Calu3 (cell line): ENCODE measurements around the gene EIPR1. TPM values are rescaled to one million over a fixed set of nuclear protein-coding genes. Genes with fewer than 3 reads are reported as not detected.

Experiments used
- BruUV-seq: library from RNA; stranded (reverse); fragments of 400-500 nt; replicated peaks from 2 replicates; lab custom pipeline; 2021; lab: Mats Ljungman, UMichigan
- CTCF ChIA-PET: fragments of 300-600 bp; sonication (Branson Sonifier 250); formaldehyde crosslinking; loops from one replicate; lab custom pipeline; 2022; ENCODE audit warnings: antibody characterized with exemption; lab: Charles Lee
- DNase-seq: peaks from one replicate; pipeline ENCODE4 v3.0.0; 2022
- H3K27ac Mint-ChIP-seq: one replicate; pipeline ENCODE4 v1.8.0; 2022; ENCODE audit warnings: mixed read lengths; ENCODE audit not compliant: unreplicated experiment
- H3K27me3 Mint-ChIP-seq: one replicate; pipeline ENCODE4 v1.8.0; 2022; ENCODE audit warnings: mixed read lengths; ENCODE audit not compliant: unreplicated experiment
- H3K36me3 Mint-ChIP-seq: one replicate; pipeline ENCODE4 v1.8.0; 2022; ENCODE audit warnings: mild to moderate bottlenecking, moderate library complexity, mixed read lengths; ENCODE audit not compliant: insufficient read depth, unreplicated experiment
- H3K4me1 Mint-ChIP-seq: one replicate; pipeline ENCODE4 v1.8.0; 2022; ENCODE audit warnings: mild to moderate bottlenecking, low read depth, mixed read lengths; ENCODE audit not compliant: unreplicated experiment
- H3K4me3 Mint-ChIP-seq: one replicate; pipeline ENCODE4 v1.8.0; 2022; ENCODE audit warnings: mild to moderate bottlenecking, low read depth, moderate library complexity, mixed read lengths; ENCODE audit not compliant: unreplicated experiment
- H3K9me3 Mint-ChIP-seq: one replicate; pipeline ENCODE4 v1.8.0; 2022; ENCODE audit warnings: low read depth, mixed read lengths; ENCODE audit not compliant: unreplicated experiment
- CTCF ChIP-seq: fragments of 200-600 bp; IDR thresholded peaks from one replicate; pipeline ENCODE4 v1.8.0; 2022; ENCODE audit warnings: antibody characterized with exemption; ENCODE audit not compliant: unreplicated experiment
- intact Hi-C: fragments of 100-400 bp; cut with micrococcal nuclease; formaldehyde crosslinking; loops from one replicate; pipeline ENCODE4 v1.10.0; 2022; ENCODE audit not compliant: unreplicated experiment
- total RNA-seq: library from RNA; stranded (reverse); gene quantifications from 2 replicates; pipeline ENCODE4 v1.2.3, GENCODE V29; 2022

EIPR1 gene
- total RNA-seq, 1 experiment from 2014 or later: 31.7 TPM

DNA sequence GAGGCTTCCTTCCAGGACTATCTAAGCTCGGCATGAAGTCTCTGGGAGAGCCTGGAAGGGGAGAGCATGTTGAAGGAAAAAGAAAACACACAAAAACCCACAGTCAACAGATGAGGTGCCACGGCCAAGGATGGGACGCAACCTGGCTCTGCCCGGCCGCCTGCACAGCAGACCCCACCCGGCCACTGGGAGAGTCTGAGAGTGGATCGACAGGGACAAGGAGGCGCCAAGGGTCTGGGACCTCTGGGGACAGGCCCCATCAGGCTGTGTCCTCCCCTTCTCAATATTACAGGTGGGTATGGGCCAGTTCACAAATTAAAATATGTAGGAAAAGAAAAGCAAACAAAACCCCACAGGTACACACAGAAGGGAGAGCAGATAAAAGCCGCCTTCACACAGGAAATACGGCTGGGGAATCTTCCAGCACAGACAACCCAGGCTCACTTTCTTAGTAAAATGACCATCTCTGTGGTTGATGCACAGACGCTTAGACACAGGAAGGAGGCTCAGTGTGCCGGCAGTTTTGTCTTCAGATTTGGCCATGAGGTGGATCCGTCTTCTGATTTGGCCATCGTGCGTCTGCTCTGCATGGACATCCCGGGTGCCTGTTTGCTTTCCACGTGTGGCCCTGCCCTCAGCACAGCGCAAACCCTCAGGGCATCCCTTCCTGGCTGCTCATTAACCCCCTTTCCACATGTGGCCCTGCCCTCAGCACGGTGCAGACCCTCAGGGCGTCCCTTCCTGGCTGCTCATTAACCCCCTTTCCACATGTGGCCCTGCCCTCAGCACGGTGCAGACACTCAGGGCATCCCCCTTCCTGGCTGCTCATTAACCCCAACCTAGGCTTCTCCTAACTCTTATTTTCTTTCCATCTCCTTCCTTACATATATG, 138.4 kb downstream of the EIPR1 start:
- no peak for DNase-seq
- no TSS peak for BruUV-seq
- H3K4me1 Mint-ChIP-seq: no peaks in the 10 kb centered on the region
- CTCF ChIA-PET: no interaction called here
- peaks cover 10% of the 10 kb centered on the region for H3K36me3 Mint-ChIP-seq
- TF ChIP-seq CTCF: no peak
- intact Hi-C loops: no loop called here
- peaks cover 4% of the 10 kb centered on the region for H3K9me3 Mint-ChIP-seq
- no peaks in the 10 kb centered on the region for H3K27me3 Mint-ChIP-seq
- no peak overlapping the region for H3K4me3 Mint-ChIP-seq
- H3K27ac Mint-ChIP-seq: no peak overlapping the region

DNA sequence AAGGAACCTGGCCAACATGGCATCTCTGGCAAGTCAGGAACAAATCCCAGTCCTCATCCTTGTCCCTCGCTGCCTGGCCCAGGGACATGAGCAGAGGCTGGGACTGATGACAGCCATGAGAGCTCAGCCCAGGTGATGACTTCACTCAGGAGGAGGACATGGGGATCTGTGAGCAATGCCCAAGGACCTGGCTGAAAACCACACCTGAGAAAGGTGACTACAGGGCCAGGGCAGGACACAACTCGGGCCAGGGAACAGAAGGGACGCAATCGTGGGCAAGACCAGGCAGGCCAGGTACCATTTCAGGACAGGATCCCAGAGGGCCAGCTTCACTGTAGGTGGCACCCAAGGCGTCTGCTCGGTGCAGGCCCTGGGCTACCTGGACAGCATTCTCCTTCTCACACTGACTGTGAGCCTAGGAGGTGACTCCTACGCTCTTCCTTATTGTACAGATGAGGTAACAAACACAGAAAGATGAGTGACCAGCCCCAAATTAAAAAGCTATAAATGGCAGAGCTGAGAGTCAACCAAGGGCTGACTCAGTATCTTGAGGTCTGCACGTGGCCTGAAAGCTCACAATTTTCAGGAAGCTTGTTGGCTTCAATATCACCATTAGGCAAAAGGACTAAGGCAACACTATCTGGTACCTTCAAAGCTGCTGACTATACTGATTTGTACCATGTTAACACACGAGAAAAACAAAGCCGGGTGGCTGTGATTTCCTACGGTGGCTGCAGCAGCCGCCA, 141.1 kb downstream of the EIPR1 start:
- H3K27me3 Mint-ChIP-seq: no peaks in the 10 kb centered on the region
- no peak for TF ChIP-seq CTCF
- CTCF ChIA-PET: no interaction called here

GRCh38 chr2:3233877-3234276, 143.7 kb downstream of the EIPR1 start:
- BruUV-seq: no TSS peak
- Mint-ChIP-seq H3K9me3 (peaks cover 7% of the 10 kb centered on the region), H3K4me3 (no peak overlapping the region)

More for the DNA sequence above, 141.1 kb downstream of the EIPR1 start:
- no peak for DNase-seq
- BruUV-seq: no TSS peak
- Mint-ChIP-seq H3K36me3 (peaks cover 10% of the 10 kb centered on the region), H3K4me3 (no peak overlapping the region), H3K27ac (no peak overlapping the region), H3K9me3 (peaks cover 4% of the 10 kb centered on the region), H3K4me1 (no peaks in the 10 kb centered on the region)
- intact Hi-C loops: no loop called here

DNA sequence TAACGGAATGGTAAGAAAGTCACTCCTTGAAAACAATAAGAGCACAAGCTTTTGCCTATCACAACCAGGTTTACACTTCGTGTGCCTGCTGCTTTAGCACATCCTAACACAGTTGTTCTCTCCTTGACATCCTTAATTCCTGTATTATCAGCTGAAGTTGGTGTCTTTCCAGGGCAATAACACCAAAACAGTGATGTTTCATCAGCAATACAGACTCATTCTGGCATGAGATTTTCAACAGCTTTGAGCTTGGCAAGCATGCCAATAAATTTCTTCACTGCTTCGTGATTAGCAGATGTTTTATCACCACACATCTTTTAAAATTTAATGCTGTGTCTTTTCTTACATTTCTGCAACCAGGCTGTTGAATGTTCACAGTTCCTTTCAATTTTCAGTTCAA, 148.4 kb downstream of the EIPR1 start:
- Mint-ChIP-seq H3K9me3 (peaks cover 12% of the 10 kb centered on the region), H3K36me3 (peaks cover 5% of the 10 kb centered on the region), H3K4me3 (no peak overlapping the region), H3K27me3 (no peaks in the 10 kb centered on the region), H3K4me1 (no peaks in the 10 kb centered on the region), H3K27ac (no peak overlapping the region)
- no peak for DNase-seq
- TF ChIP-seq CTCF: no peak
- CTCF ChIA-PET: no interaction called here
- intact Hi-C loops: no loop called here
- BruUV-seq: no TSS peak

More at GRCh38 chr2:3233877-3234276, 143.7 kb downstream of the EIPR1 start:
- CTCF ChIA-PET: no interaction called here
- DNase-seq: no peak
- intact Hi-C loops: no loop called here
- H3K4me1 Mint-ChIP-seq: no peaks in the 10 kb centered on the region
- no peaks in the 10 kb centered on the region for H3K27me3 Mint-ChIP-seq
- no peak overlapping the region for H3K27ac Mint-ChIP-seq
- H3K36me3 Mint-ChIP-seq: peaks cover 14% of the 10 kb centered on the region
- TF ChIP-seq CTCF: no peak
